Measurements from ENCODE around the gene EPHA4. TPM values are rescaled to one million over a fixed set of nuclear protein-coding genes. Genes with fewer than 3 reads are reported as not detected.
A peak's percentile ranks its signal among the peaks of the same experiment; 100 is the strongest.
"Not testable (repeated sequence)": the region's sequence is repeated elsewhere in the genome, so short reads cannot be mapped to it uniquely, and the experiment has no call there.

Gene EPHA4
- total RNA-seq, 4 donors from 2014 or later = 3.5 to 16.5 (median 12.4) TPM

GRCh38 chr2:221518201-221518934, 53.7 kb downstream of the EPHA4 start:
- Histone ChIP-seq H3K9me3 (no peaks in the 10 kb centered on the region), H3K27ac (peak overlapping the region; percentile 14 to 61 (median 24)), H3K36me3 (no peaks in the 10 kb centered on the region), H3K27me3 (no peaks in the 10 kb centered on the region), H3K4me3 (no peak overlapping the region), H3K4me1 (peaks cover 0 to 28% (median 3%) of the 10 kb centered on the region in 4 donors)
- DNase-seq = no peak
- TF ChIP-seq CTCF (IDR thresholded peaks at IDR 0.05) (no peak), POLR2A (IDR thresholded peaks at IDR 0.05) (no peak)

- Histone ChIP-seq H3K27ac (peak overlapping the region; percentile 14 to 61 (median 24)), H3K27me3 (no peaks in the 10 kb centered on the region), H3K36me3 (no peaks in the 10 kb centered on the region), H3K4me3 (no peak overlapping the region), H3K9me3 (no peaks in the 10 kb centered on the region), H3K4me1 (peaks cover 0 to 28% (median 3%) of the 10 kb centered on the region in 4 donors)
- no peak for TF ChIP-seq CTCF (IDR thresholded peaks at IDR 0.05)
- TF ChIP-seq POLR2A (IDR thresholded peaks at IDR 0.05) = no peak
- DNase-seq = peak in 2 of 3 donors; percentile 82 to 86
These were observed 54.4 kb downstream of the EPHA4 start for GRCh38 chr2:221517696-221518151.

- peak overlapping the region in 3 of 4 donors; percentile 2 to 61 (median 27) for H3K27ac ChIP-seq
- no peak for TF ChIP-seq POLR2A (IDR thresholded peaks at IDR 0.05)
- H3K27me3 ChIP-seq = no peaks in the 10 kb centered on the region
- peaks cover 0 to 28% (median 3%) of the 10 kb centered on the region in 4 donors for H3K4me1 ChIP-seq
- no peak overlapping the region for H3K4me3 ChIP-seq
- no peak for DNase-seq
- H3K36me3 ChIP-seq = no peaks in the 10 kb centered on the region
- H3K9me3 ChIP-seq = no peaks in the 10 kb centered on the region
These were observed 54.9 kb downstream of the EPHA4 start for GRCh38 chr2:221517146-221517695.

- Histone ChIP-seq H3K27ac (no peak overlapping the region), H3K9me3 (no peaks in the 10 kb centered on the region), H3K36me3 (no peaks in the 10 kb centered on the region), H3K27me3 (no peaks in the 10 kb centered on the region), H3K4me1 (peaks cover 0 to 28% (median 3%) of the 10 kb centered on the region in 4 donors), H3K4me3 (no peak overlapping the region)
- TF ChIP-seq CTCF (IDR thresholded peaks at IDR 0.05) = no peak
- TF ChIP-seq POLR2A (IDR thresholded peaks at IDR 0.05) = no peak
- no peak for DNase-seq
These were observed 56.2 kb downstream of the EPHA4 start for GRCh38 chr2:221515864-221516263.

GRCh38 chr2:221514305-221515040, 57.6 kb downstream of the EPHA4 start:
- no peaks in the 10 kb centered on the region for H3K9me3 ChIP-seq
- no peak overlapping the region for H3K4me3 ChIP-seq
- TF ChIP-seq CTCF (IDR thresholded peaks at IDR 0.05) (no peak), POLR2A (IDR thresholded peaks at IDR 0.05) (no peak)
- H3K36me3 ChIP-seq = no peaks in the 10 kb centered on the region
- H3K4me1 ChIP-seq = peaks cover 0 to 21% (median 3%) of the 10 kb centered on the region in 4 donors
- no peak for DNase-seq
- H3K27ac ChIP-seq = no peak overlapping the region
- H3K27me3 ChIP-seq = no peaks in the 10 kb centered on the region

GRCh38 chr2:221513232-221513631, 58.9 kb downstream of the EPHA4 start:
- DNase-seq = no peak
- H3K9me3 ChIP-seq = no peaks in the 10 kb centered on the region
- TF ChIP-seq POLR2A (IDR thresholded peaks at IDR 0.05) = no peak
- TF ChIP-seq CTCF (IDR thresholded peaks at IDR 0.05) = no peak
- no peaks in the 10 kb centered on the region for H3K27me3 ChIP-seq
- no peak overlapping the region for H3K4me3 ChIP-seq
- no peaks in the 10 kb centered on the region for H3K36me3 ChIP-seq
- peaks cover 0 to 9% (median 3%) of the 10 kb centered on the region in 4 donors for H3K4me1 ChIP-seq
- H3K27ac ChIP-seq = no peak overlapping the region

- not testable (repeated sequence) for DNase-seq, H3K36me3 ChIP-seq, H3K27ac ChIP-seq, H3K27me3 ChIP-seq, H3K4me1 ChIP-seq, H3K9me3 ChIP-seq, H3K4me3 ChIP-seq
These were observed 60.8 kb downstream of the EPHA4 start for GRCh38 chr2:221511325-221511724.

Data from Peyer's patch (tissue), 4 donors.